Effector memory CD8-positive, alpha-beta T cell (primary cell): ENCODE results near the gene MRPS10.
"Not testable (repeated sequence)": the region's sequence is repeated elsewhere in the genome, so short reads cannot be mapped to it uniquely, and the experiment has no call there.

Experiments
- ATAC-seq: fragments of 150-1000 bp; cut with Tn5 transposase; replicated peaks from 2 replicates; pipeline ENCODE4 v1.10.0; 2021; ENCODE audit warnings: mild to moderate bottlenecking, moderate library complexity
- DNase-seq, 3 experiments: peaks; one replicate each; pipeline ENCODE4 v3.0.0; 2021
- H3K27ac Mint-ChIP-seq, 2 donors: one replicate each; pipeline ENCODE4 v1.8.0; 2022; ENCODE audit warnings: mild to moderate bottlenecking in 2 of 2, mixed read lengths in 2 of 2, moderate library complexity in 2 of 2
- H3K27me3 Mint-ChIP-seq, 2 donors: one replicate each; pipeline ENCODE4 v1.8.0; 2022; ENCODE audit warnings: mixed read lengths in 2 of 2
- H3K36me3 Mint-ChIP-seq: one replicate; pipeline ENCODE4 v1.8.0; 2022; ENCODE audit warnings: mild to moderate bottlenecking, moderate library complexity, mixed read lengths; ENCODE audit not compliant: insufficient read depth
- H3K4me1 Mint-ChIP-seq, 2 donors: one replicate each; pipeline ENCODE4 v1.8.0; 2022; ENCODE audit warnings: low read depth in 2 of 2, mixed read lengths in 2 of 2
- H3K4me3 Mint-ChIP-seq, 2 donors: one replicate each; pipeline ENCODE4 v1.8.0; 2022; ENCODE audit warnings: mild to moderate bottlenecking in 2 of 2, mixed read lengths in 2 of 2, moderate library complexity in 2 of 2
- H3K9me3 Mint-ChIP-seq, 2 donors: one replicate each; pipeline ENCODE4 v1.8.0; 2022; ENCODE audit warnings: mixed read lengths in 2 of 2

Gene MRPS10

DNA sequence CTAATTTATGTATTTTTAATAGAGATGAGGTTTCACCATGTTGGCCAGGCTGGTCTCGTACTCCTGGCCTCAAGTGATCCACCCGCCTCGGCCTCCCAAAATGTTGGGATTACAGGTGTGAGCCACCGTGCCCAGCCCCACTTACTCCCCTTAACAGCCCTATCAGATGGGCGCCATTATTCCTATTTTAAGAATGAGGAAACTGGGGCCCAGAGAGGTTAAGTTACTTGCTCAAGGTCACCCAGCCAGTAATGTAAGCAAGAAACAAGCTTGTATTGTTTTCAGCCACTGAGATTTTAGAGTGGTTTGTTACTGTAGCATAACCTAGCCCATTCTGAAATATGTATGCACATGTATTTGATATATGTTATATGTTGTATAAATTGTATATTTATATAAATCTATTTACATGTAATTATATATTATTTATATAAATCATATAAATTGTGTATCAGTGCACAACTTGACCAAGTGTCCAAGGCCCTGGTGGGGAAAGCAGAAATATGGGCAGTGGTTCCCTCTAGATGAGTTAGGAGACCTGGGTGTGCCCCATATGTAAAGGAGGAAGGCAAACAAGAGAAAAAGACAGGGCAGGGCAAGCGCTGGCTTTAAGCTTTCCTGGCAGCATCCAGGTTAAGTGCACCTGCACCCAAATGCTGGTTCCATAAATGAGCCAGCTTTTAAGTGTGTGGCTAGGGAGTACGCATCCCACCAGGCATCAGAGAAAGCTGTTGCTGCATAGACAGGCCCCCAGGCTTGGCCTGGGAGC is 45.7 kb downstream of the MRPS10 start:
- no peak overlapping the region for H3K4me3 Mint-ChIP-seq
- H3K36me3 Mint-ChIP-seq: peaks cover 6% of the 10 kb centered on the region
- no peak for DNase-seq
- ATAC-seq: no peak
- H3K4me1 Mint-ChIP-seq: no peaks in the 10 kb centered on the region
- no peak overlapping the region for H3K27ac Mint-ChIP-seq
- peaks cover 5 to 22% of the 10 kb centered on the region in 2 donors for H3K27me3 Mint-ChIP-seq
- H3K9me3 Mint-ChIP-seq: no peaks in the 10 kb centered on the region

DNA sequence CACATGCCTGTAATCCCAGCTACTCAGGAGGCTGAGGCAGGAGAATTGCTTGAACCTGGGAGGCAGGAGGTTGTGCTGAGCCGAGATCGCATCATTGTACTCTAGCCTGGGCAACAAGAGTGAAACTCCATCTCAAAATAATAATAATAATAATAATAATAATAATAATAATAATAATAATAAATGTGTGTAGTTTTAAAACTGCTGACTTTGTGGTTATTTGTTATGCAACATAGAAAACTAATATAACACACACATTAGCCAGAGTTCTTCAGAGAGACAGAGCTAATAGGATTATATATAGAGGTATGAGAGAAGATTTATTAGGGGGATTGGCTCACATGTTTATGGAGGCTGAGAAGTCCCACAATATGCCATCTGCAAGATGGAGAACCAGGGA is 47.9 kb downstream of the MRPS10 start:
- peaks cover 3 to 30% of the 10 kb centered on the region in 2 donors for H3K27me3 Mint-ChIP-seq
- not testable (repeated sequence) for H3K4me1 Mint-ChIP-seq, H3K9me3 Mint-ChIP-seq, H3K27ac Mint-ChIP-seq, H3K4me3 Mint-ChIP-seq, DNase-seq, ATAC-seq, H3K36me3 Mint-ChIP-seq

- Mint-ChIP-seq H3K36me3 (no peaks in the 10 kb centered on the region), H3K27me3 (peaks cover 6 to 36% of the 10 kb centered on the region in 2 donors), H3K4me1 (peaks cover 5 to 7% of the 10 kb centered on the region in 2 donors), H3K27ac (no peak overlapping the region), H3K9me3 (no peaks in the 10 kb centered on the region), H3K4me3 (no peak overlapping the region)
- ATAC-seq: no peak
- DNase-seq: no peak
Measured at GRCh38 chr6:42168650-42169049, 49.0 kb downstream of the MRPS10 start.

DNA sequence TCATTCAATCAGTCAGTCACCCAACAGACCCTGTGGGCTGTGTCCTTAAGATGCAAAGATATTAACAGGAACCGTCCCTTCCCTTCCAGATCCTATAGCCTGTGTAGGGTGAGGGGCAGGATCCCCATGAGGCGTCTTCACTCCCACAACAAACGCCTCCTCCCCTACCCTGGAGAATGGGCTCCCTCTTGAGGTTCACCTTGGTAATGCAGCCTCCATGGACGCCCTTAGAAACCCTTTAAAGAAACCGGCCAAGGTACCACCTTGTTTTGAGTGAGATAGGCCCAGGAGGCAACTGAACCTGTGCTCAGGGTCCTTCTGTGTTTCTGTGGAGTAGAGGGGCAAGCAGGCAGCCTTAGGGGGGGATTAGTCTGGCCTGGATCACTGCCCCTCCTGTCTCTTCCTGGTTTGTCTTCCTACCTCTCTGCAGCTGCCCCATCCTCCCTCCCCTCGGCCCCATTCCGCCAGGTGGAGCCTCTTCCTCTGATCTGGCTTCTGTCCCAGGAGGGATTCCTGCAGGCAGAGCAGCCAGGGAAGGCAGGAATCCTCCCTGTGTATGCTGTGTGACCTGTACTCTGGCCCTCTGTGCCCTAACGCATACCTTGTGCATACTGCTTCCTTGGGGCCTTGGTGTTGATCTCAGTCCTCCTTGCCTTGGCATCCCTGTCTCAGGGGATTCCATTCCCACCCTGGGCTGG is 51.1 kb downstream of the MRPS10 start:
- H3K4me3 Mint-ChIP-seq: no peak overlapping the region
- peaks cover 10 to 44% of the 10 kb centered on the region in 2 donors for H3K27me3 Mint-ChIP-seq
- peaks cover 5 to 7% of the 10 kb centered on the region in 2 donors for H3K4me1 Mint-ChIP-seq
- peak; percentile 76 to 84 (median 80) for DNase-seq
- H3K9me3 Mint-ChIP-seq: no peaks in the 10 kb centered on the region
- H3K36me3 Mint-ChIP-seq: no peaks in the 10 kb centered on the region
- peak overlapping the region in 1 of 2 donors; percentile 5 for H3K27ac Mint-ChIP-seq
- ATAC-seq: peak; percentile 86

DNA sequence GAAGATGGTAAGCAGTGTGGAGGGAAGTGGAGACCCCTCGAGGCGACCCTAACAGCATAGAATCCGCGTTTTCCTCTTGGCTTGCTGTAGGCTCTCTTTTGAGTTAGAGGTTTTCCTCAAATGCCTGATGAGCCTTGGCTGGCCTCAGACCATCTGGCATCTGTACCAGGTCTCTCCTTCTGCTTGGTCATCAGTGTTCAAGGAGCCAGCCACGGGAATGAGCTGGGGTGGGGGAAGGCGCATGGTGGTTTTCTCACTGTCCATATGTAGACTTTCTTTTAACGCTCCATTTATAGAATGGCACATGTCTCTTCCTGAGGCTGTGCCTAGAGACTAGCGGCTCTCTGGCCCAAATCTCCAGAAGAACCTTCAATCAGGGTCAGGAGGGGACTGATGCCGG is 52.6 kb downstream of the MRPS10 start:
- no peak overlapping the region for H3K27ac Mint-ChIP-seq
- no peak overlapping the region for H3K4me3 Mint-ChIP-seq
- H3K4me1 Mint-ChIP-seq: peaks cover 5 to 7% of the 10 kb centered on the region in 2 donors
- DNase-seq (no peak), ATAC-seq (no peak)
- no peaks in the 10 kb centered on the region for H3K36me3 Mint-ChIP-seq
- no peaks in the 10 kb centered on the region for H3K9me3 Mint-ChIP-seq
- peaks cover 22 to 59% of the 10 kb centered on the region in 2 donors for H3K27me3 Mint-ChIP-seq

- Mint-ChIP-seq H3K9me3 (no peaks in the 10 kb centered on the region), H3K36me3 (no peaks in the 10 kb centered on the region), H3K4me1 (peaks cover 5 to 7% of the 10 kb centered on the region in 2 donors), H3K4me3 (no peak overlapping the region), H3K27ac (no peak overlapping the region), H3K27me3 (peaks cover 22 to 59% of the 10 kb centered on the region in 2 donors)
- ATAC-seq: no peak
- DNase-seq: no peak
Measured at GRCh38 chr6:42163981-42164380, 53.7 kb downstream of the MRPS10 start.

- Mint-ChIP-seq H3K9me3 (no peaks in the 10 kb centered on the region), H3K4me3 (no peak overlapping the region), H3K27ac (no peak overlapping the region), H3K36me3 (no peaks in the 10 kb centered on the region), H3K27me3 (peaks cover 22 to 49% of the 10 kb centered on the region in 2 donors), H3K4me1 (peaks cover 5 to 7% of the 10 kb centered on the region in 2 donors)
- DNase-seq: no peak
- no peak for ATAC-seq
Measured at GRCh38 chr6:42162812-42163211, 54.8 kb downstream of the MRPS10 start.

GRCh38 chr6:42162384-42162783 is 55.3 kb downstream of the MRPS10 start:
- H3K4me3 Mint-ChIP-seq: no peak overlapping the region

DNA sequence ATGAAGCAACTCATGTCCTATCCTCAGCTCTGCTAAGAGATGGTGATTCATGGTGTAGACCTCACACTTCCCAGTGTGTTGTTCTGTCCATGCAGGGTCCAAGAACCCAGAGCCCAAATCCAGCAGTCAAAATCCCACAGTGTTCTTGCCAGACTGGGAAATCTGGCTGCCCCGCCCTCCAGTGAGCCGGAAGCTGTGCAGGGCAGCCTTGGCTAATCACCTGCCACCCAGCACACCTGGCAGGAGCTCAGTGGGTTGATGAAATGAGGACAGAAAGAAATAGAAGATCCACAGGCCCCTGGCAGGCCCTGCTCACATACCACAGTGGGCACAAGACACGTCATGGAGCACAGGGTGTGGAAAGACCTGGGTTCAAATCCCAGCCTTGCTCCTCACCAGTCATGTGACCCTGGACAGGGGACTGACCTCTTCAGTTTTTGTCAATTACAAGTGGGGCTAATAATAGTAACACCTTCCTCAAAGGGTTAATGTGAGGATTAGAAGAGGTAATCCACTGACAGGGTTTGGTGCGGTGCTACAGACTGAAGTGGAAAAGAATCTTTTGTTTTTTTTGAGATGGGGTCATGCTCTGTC is 58.1 kb downstream of the MRPS10 start:
- Mint-ChIP-seq H3K27ac (no peak overlapping the region), H3K36me3 (no peaks in the 10 kb centered on the region), H3K27me3 (peaks cover 17 to 29% of the 10 kb centered on the region in 2 donors), H3K4me3 (no peak overlapping the region), H3K4me1 (no peaks in the 10 kb centered on the region), H3K9me3 (no peaks in the 10 kb centered on the region)
- DNase-seq: no peak
- ATAC-seq: no peak

More at GRCh38 chr6:42162384-42162783, 55.3 kb downstream of the MRPS10 start:
- no peaks in the 10 kb centered on the region for H3K9me3 Mint-ChIP-seq
- H3K4me1 Mint-ChIP-seq: peaks cover 5 to 7% of the 10 kb centered on the region in 2 donors
- DNase-seq: no peak
- no peak for ATAC-seq
- no peaks in the 10 kb centered on the region for H3K36me3 Mint-ChIP-seq
- H3K27me3 Mint-ChIP-seq: peaks cover 22 to 49% of the 10 kb centered on the region in 2 donors
- no peak overlapping the region for H3K27ac Mint-ChIP-seq

GRCh38 chr6:42158631-42159030 is 59.0 kb downstream of the MRPS10 start:
- Mint-ChIP-seq H3K4me3 (no peak overlapping the region), H3K27me3 (peaks cover 17 to 30% of the 10 kb centered on the region in 2 donors), H3K9me3 (no peaks in the 10 kb centered on the region), H3K27ac (no peak overlapping the region), H3K36me3 (no peaks in the 10 kb centered on the region), H3K4me1 (no peaks in the 10 kb centered on the region)
- DNase-seq (no peak), ATAC-seq (no peak)

GRCh38 chr6:42158011-42158410 is 59.6 kb downstream of the MRPS10 start:
- Mint-ChIP-seq H3K36me3 (no peaks in the 10 kb centered on the region), H3K4me3 (no peak overlapping the region), H3K27me3 (peaks cover 17 to 33% of the 10 kb centered on the region in 2 donors), H3K27ac (no peak overlapping the region), H3K4me1 (no peaks in the 10 kb centered on the region), H3K9me3 (no peaks in the 10 kb centered on the region)
- ATAC-seq (no peak), DNase-seq (no peak)
